GM19240 (cell line): ENCODE results near the gene INSL6.
A peak's percentile ranks its signal among the peaks of the same experiment; 100 is the strongest.
"Not testable (repeated sequence)": the region's sequence is repeated elsewhere in the genome, so short reads cannot be mapped to it uniquely, and the experiment has no call there.

Source experiments
- DNase-seq: peaks from one replicate; pipeline ENCODE4 v3.0.0; 2011; ENCODE audit warnings: low spot score; ENCODE audit not compliant: insufficient read length

INSL6 gene

GRCh38 chr9:5185220-5185840 is at the start of gene INSL6:
TSS of gene INSL6 (minus strand) at chr9:5185639. CDS start at chr9:5185602, 37 bp downstream.
- no peak for DNase-seq

DNA sequence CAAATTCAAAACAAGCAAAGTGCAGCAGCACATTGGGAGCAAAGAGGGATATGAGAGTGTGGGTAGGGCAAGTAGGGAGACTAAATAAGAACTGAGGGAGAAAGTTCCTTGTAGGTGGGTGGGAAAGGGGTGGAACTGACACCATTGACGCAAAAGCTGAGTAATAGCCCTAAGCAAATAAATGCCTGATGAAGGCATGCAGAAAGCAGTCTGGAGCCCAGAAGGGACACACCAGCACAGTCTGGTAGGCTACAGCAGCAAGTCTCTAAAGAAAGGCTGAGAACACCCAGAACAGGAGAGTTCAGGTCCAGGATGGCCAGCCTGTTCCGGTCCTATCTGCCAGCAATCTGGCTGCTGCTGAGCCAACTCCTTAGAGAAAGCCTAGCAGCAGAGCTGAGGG is 45.8 kb upstream of the INSL6 start, which contains the start of gene INSL4:
TSS of gene INSL4 (plus strand) at position 208 of the 400 bp plus-strand sequence. CDS start at position 313, 105 bp downstream.
- no peak for DNase-seq

DNA sequence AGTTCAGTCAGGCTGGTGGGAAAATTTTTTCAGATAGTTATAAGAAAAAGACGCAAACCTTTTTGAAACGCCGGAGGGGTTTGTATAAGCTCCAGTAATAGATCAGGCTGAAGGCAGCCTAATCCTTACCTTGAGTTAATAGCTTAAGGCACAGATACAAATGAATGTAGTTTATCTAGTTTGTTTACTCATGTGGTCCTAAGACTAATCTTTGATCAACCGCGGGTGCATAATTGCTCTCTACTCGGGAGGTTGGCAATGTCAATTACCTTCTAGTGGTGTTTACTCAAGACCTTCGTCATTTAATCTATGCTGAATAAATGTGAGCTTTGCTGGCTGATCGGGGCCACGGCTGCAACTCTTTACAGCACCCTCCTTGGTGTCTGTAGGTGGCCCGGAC is 45.1 kb upstream of the INSL6 start:
- DNase-seq = no peak

DNA sequence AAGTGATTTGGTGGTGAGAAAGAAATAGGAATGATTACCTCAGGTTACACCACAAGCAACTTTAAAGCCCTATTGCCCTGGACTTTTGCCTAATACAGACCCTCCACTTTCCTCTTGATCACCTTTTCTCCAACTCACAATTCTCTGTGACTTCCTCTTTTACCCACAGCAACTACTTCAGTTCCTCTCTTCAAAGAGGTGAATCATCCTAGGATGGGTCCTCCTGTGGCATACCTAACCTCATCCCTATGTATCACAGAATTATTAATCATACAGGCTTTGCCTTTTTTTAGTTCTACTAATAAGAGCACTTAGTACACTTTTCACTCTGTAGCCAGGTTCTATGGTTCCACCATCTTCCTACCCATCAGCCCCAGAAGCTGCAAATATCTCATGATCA is 19.6 kb upstream of the INSL6 start:
- DNase-seq = no peak

- no peak for DNase-seq
Observed at GRCh38 chr9:5195463-5195862, 10.0 kb upstream of the INSL6 start.

DNA sequence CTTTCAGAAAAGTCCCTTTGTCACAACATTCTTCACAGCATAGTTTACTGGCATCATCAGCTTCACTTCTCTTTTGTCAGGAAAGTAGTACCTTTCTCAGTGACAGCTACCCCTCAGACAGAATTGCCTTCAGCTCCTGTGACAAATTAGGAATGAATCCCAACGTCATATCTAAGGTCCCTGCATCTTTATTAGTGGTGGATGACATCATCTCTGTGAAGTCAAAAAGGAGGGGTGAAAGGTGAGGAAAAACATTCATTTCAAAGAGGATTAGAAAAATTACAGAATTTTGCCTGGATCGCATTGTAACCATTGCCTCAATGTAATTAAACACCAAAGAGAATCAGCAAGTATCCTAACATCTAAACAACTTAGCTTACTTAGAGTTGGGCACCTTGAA is 7.9 kb upstream of the INSL6 start:
- no peak for DNase-seq

DNA sequence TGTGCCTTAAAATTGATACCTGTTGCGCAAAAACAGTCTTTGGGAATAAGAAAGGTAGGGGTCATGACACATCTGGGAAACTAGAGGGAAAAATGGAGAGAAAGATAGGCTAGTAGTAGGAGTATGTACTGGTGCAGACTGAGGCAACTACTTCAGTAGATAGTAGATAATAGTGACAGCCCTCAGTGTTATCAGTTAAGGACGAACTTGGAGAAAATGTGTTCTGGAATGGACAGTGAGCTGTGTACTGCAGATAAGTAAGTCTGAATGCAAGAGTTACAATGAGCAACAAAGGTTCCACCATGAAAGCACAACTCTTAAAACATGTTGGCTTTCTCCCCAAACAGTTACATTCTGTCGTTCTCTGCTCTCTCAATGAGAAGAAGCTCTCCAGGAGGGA is 6.5 kb upstream of the INSL6 start:
- DNase-seq = no peak

DNA sequence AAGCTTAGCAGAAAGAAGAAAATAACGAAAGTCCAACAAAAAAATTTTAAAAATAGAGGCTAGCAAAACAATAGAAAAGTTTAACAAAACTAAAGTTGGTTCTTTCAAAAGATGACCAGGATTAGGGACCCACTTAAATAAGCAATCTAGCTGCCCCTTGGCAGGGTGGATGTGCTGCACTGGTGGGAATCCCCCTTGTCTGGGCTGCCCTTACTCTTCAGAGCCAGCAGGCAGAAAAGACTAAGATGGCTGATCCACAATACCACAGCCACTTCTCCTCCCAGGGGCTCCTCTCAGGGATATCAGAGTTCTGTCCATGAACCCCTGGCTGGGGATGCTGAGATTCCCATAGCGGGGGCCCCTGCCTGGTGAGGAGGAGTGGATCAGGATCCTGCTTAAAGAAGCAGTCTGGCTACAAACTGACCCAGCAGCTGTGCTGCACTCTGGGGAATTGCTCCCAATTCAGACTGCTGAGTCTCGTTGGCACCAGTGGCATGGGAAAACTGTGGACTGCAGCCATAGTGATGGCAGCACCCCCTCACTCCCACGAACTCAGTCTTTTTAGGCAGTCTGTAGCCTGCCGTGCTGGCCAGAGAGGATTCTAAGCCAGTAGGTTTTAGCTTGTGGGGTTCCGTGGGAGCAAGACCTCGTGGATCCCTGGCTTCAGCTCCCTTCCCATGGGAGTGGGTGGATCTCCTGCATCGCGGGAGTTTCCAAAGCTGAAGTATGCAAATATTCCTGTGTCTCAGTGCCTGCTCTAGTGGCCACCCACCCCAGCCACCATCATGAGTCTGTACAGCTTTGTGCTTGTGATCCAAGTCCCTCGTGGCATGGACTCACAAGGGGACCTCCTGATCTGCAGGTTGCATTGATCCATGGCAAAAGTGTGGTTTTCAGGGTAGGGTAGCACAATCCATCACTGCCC is 2.9 kb upstream of the INSL6 start:
- no peak for DNase-seq

DNA sequence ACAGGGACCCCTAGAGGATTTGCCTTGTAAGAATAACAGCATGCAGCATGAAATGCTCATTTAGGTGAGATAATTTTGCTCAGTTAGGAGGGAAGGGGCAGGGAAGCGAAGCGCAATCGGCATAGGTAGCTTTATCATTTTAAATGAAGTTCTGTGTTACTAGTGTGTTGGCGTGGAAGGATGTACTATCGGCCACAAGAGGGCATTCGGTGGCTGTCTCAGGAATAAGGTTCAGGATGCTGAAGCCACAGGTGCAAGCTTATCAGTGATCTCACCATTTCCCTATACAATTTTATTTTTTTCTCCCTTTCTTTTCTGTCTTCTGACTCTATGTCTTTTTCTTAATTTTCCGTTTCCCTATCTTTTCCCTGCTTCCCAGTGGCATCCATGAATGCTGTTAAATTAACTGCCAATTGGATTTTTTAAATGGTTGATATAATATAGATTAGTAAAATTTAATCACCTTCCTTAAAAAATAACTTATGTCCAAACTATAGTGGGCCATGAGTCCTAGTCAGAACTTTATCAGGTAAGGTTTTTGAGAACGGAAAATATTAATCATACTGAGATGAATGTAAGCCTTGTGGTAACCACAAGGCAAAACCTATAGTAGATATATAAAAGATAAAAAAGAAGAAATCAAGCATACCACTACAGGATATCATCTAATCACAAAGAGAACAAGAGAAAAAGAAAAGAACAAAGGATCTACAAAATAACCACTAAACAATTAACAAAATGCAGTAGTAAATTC is 1.2 kb upstream of the INSL6 start:
- peak; percentile 15 for DNase-seq

DNA sequence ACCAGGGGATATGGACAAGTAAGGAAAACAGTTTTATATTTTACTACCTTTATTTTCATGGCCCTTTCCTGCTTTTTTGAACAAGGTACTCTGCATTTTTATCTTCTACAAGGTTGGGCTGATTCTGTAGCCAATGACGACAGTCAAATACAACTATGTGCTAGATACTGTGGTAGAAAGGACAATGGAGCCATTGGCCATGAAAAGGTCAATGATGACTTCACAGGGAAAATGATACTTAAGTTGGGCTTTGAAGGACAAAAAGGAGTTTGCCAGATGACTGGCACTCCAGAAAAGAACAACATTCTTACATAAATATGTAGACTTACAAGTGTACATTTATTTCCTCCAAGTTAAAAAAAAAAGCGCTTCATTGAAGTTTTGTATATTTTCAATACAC is 663 bp downstream of the INSL6 start:
- no peak for DNase-seq

- not testable (repeated sequence) for DNase-seq
Observed at GRCh38 chr9:5180631-5181030, 4.8 kb downstream of the INSL6 start.

GRCh38 chr9:5178126-5178805 is 7.2 kb downstream of the INSL6 start:
- DNase-seq = no peak

DNA sequence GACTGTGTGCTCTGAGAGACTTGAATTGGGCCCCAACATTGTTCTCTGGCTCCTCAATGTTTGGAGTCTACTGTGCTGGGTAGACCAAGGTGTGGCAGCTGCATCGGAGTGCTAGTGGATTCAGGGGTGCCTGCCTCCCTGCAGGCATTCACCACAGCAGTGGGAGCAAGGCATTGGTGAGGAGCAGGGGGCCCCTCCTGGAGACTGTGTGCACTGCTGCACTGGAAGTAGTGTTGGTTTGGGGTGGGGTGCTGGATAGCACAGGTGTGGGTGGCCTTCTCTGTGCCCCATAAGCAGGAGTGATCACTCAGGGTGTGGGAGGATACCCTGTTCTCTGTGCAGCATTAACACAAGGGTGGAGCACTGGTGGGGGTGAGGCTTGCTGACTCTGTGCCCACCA is 39.2 kb downstream of the INSL6 start:
- DNase-seq = no peak

GRCh38 chr9:5144217-5144616 is 41.2 kb downstream of the INSL6 start:
- DNase-seq = no peak

GRCh38 chr9:5140151-5140550 is 45.3 kb downstream of the INSL6 start:
- DNase-seq = no peak

- no peak for DNase-seq
Observed at GRCh38 chr9:5122516-5122915, 62.9 kb downstream of the INSL6 start.

- no peak for DNase-seq
Observed at GRCh38 chr9:5122116-5122515, 63.3 kb downstream of the INSL6 start.

GRCh38 chr9:5113994-5114748 is 71.3 kb downstream of the INSL6 start:
- no peak for DNase-seq
